ENCODE measurements around the gene PARD3.
"Not testable (repeated sequence)": the region's sequence is repeated elsewhere in the genome, so short reads cannot be mapped to it uniquely, and the experiment has no call there.

The PARD3 gene

GRCh38 chr10:34281661-34282582 is 533.2 kb downstream of the PARD3 start:
- DNase-seq: no peak

GRCh38 chr10:34280599-34281374 is 534.3 kb downstream of the PARD3 start:
- no peak for DNase-seq

- no peak for DNase-seq
Measured at GRCh38 chr10:34275626-34276130, 539.4 kb downstream of the PARD3 start.

- no peak for DNase-seq
Measured at GRCh38 chr10:34274906-34275305, 540.2 kb downstream of the PARD3 start.

GRCh38 chr10:34273340-34273739 is 541.8 kb downstream of the PARD3 start:
- DNase-seq: no peak

GRCh38 chr10:34272316-34272715 is 542.8 kb downstream of the PARD3 start:
- DNase-seq: no peak

- DNase-seq: not testable (repeated sequence)
Measured at GRCh38 chr10:34268410-34268809, 546.7 kb downstream of the PARD3 start.

GRCh38 chr10:34262985-34263384 is 552.1 kb downstream of the PARD3 start:
- DNase-seq: no peak

GRCh38 chr10:34260904-34261303 is 554.2 kb downstream of the PARD3 start:
- no peak for DNase-seq

- no peak for DNase-seq
Measured at GRCh38 chr10:34256216-34256615, 558.9 kb downstream of the PARD3 start.

GRCh38 chr10:34255035-34255434 is 560.1 kb downstream of the PARD3 start:
- no peak for DNase-seq

- no peak for DNase-seq
Measured at GRCh38 chr10:34254596-34254995, 560.5 kb downstream of the PARD3 start.

GRCh38 chr10:34252111-34252510 is 563.0 kb downstream of the PARD3 start:
- no peak for DNase-seq

GRCh38 chr10:34251177-34251576 is 563.9 kb downstream of the PARD3 start:
- DNase-seq: no peak

GRCh38 chr10:34250722-34251121 is 564.4 kb downstream of the PARD3 start:
- DNase-seq: no peak

GRCh38 chr10:34249634-34250033 is 565.5 kb downstream of the PARD3 start:
- DNase-seq: no peak

GRCh38 chr10:34247560-34247959 is 567.5 kb downstream of the PARD3 start:
- DNase-seq: no peak

GRCh38 chr10:34244756-34245484 is 570.2 kb downstream of the PARD3 start:
- DNase-seq: no peak

- DNase-seq: no peak
Measured at GRCh38 chr10:34241226-34242000, 573.7 kb downstream of the PARD3 start.

- no peak for DNase-seq
Measured at GRCh38 chr10:34240039-34240438, 575.1 kb downstream of the PARD3 start.

- no peak for DNase-seq
Measured at GRCh38 chr10:34237898-34238455, 577.1 kb downstream of the PARD3 start.

- DNase-seq: no peak
Measured at GRCh38 chr10:34236931-34237330, 578.2 kb downstream of the PARD3 start.

All from effector CD4-positive, alpha-beta T cell (primary cell).